HepG2 (cell line): ENCODE measurements around the gene KIF26B. TPM values are rescaled to one million over a fixed set of nuclear protein-coding genes. Genes with fewer than 3 reads are reported as not detected.

ENCODE experiments used
- CEBPZ ChIP-seq: IDR thresholded peaks from 2 replicates; pipeline ENCODE4 v1.6.1; 2012; ENCODE audit warnings: low read length, improper control_type of control experiment
- FOXC1 ChIP-seq: sonication (generic); formaldehyde crosslinking; IDR thresholded peaks from 2 replicates; pipeline ENCODE4 v1.8.0; 2022; ENCODE audit warnings: mild to moderate bottlenecking, missing genetic modification reagents, borderline replicate concordance
- HMG20B ChIP-seq: conservative IDR thresholded peaks from 2 replicates; pipeline ENCODE4 v1.6.1; 2016; ENCODE audit warnings: missing genetic modification reagents, missing compliant biosample characterization
- KLF12 ChIP-seq: sonication (generic); formaldehyde crosslinking; IDR thresholded peaks from 2 replicates; pipeline ENCODE4 v1.4.0; 2020; ENCODE audit warnings: missing genetic modification reagents, borderline replicate concordance
- PAXIP1 ChIP-seq: sonication (generic); formaldehyde crosslinking; conservative IDR thresholded peaks from 2 replicates; pipeline ENCODE4 v1.4.0; 2020; ENCODE audit warnings: mild to moderate bottlenecking, missing genetic modification reagents, moderate library complexity
- SP2 ChIP-seq: sonication (generic); formaldehyde crosslinking; IDR thresholded peaks from 2 replicates; pipeline ENCODE4 v1.5.1; 2020; ENCODE audit warnings: mild to moderate bottlenecking, missing genetic modification reagents
- SYNCRIP ChIP-seq: fragments of 200-400 bp; formaldehyde crosslinking; IDR thresholded peaks from 2 replicates; pipeline ENCODE4 v1.6.1; 2018; ENCODE audit warnings: mild to moderate bottlenecking, low read depth, low read length; ENCODE audit not compliant: insufficient read depth
- U2AF1 ChIP-seq: fragments of 200-400 bp; formaldehyde crosslinking; optimal IDR thresholded peaks from 2 replicates; pipeline ENCODE3; 2017; ENCODE audit warnings: mild to moderate bottlenecking, low read depth, low read length
- ZNF350 ChIP-seq: sonication (generic); formaldehyde crosslinking; IDR thresholded peaks from 2 replicates; pipeline ENCODE4 v1.4.0; 2020; ENCODE audit warnings: mild to moderate bottlenecking, low read depth, missing genetic modification reagents, borderline replicate concordance
- polyA plus RNA-seq, 8 experiments: library from polyadenylated mRNA; depleted of rRNA in 3 of 8; stranded (reverse) in 7 of 8; unstranded in 1 of 8; fragments of >200 nt; fragmentation: Illumina TruSeq in 4 of 8; extraction: Trizol in 4 of 8; gene quantifications; 2 replicates each; pipeline versions ENCODE4 v1.2.1 to v1.2.3, GENCODE V29; 2011 to 2016; ENCODE audit warnings: low read depth in 4 of 8, missing spikeins in 1 of 8, mixed read lengths in 1 of 8; ENCODE audit not compliant: insufficient read depth in 1 of 8
- total RNA-seq, 5 experiments: library from RNA; depleted of rRNA; stranded (reverse); fragments of >200 nt; fragmentation: Illumina TruSeq; extraction: Trizol; gene quantifications; 2 replicates each; pipeline ENCODE4 v1.2.3, GENCODE V29; 2016; ENCODE audit warnings: low read depth in 1 of 5
- TF ChIP-seq, protein P1 (sequence below): sonication (generic); formaldehyde crosslinking; IDR thresholded peaks from 2 replicates; pipeline ENCODE4 v1.5.1; 2020; ENCODE audit warnings: missing genetic modification reagents, mild to moderate bottlenecking, borderline replicate concordance
- TF ChIP-seq, protein P2 (sequence below): sonication (generic); formaldehyde crosslinking; IDR thresholded peaks from 2 replicates; pipeline ENCODE4 v1.8.0; 2022; ENCODE audit warnings: mild to moderate bottlenecking, missing genetic modification reagents; ENCODE audit not compliant: insufficient replicate concordance
- TF ChIP-seq, protein P3 (sequence below): sonication (generic); formaldehyde crosslinking; conservative IDR thresholded peaks from 2 replicates; pipeline ENCODE4 v1.8.0; 2022; ENCODE audit warnings: low read depth, missing genetic modification reagents
- TF ChIP-seq, protein P4 (sequence below): sonication (generic); formaldehyde crosslinking; IDR thresholded peaks from 2 replicates; pipeline ENCODE4 v1.4.0; 2020; ENCODE audit warnings: missing genetic modification reagents, mild to moderate bottlenecking, borderline replicate concordance

KIF26B gene
- total and polyA plus RNA-seq, 2 of the 13 experiments (the other 11 are each of a cell fraction or from before 2014, with no cell fraction given), result 0.08 to 0.09 TPM

DNA sequence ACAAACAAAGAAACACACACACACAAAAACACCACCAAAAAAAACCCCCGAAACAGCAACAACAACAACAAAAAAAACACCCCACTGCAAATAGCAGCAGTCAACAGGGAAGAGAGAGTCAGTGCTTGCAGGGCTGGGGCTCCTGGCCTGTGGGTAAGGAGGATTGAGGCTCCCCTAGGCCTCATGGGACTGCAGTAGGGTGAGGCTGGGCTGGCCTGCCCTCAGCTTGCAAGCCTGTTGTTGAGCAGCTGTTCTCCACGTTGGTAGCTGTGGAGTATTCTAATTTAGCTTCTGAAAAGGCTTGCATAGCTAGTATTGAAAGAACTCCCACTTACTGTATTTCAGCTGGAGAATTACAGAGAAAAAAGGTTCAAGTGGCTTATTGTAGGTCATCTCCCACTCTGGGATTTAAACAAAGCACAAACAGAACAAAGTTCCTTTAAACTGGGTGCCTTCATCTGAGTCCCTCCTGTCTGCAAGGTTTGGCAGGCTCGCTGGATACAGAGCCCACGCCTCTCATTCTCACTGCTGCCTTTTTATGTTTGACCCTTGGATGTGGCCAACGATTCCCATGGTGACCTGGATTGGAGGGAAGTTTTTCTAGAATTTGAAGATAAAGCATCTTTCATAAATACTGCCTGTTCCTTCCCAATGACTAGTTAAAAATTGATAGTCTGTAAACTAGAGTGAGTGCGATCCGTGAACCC lies 247.2 kb downstream of the KIF26B start (continued):
- TF ChIP-seq, protein P1, sequence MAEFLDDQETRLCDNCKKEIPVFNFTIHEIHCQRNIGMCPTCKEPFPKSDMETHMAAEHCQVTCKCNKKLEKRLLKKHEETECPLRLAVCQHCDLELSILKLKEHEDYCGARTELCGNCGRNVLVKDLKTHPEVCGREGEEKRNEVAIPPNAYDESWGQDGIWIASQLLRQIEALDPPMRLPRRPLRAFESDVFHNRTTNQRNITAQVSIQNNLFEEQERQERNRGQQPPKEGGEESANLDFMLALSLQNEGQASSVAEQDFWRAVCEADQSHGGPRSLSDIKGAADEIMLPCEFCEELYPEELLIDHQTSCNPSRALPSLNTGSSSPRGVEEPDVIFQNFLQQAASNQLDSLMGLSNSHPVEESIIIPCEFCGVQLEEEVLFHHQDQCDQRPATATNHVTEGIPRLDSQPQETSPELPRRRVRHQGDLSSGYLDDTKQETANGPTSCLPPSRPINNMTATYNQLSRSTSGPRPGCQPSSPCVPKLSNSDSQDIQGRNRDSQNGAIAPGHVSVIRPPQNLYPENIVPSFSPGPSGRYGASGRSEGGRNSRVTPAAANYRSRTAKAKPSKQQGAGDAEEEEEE, result no peak
- TF ChIP-seq HMG20B (CRISPR knock-in tag) (no peak), SYNCRIP (no peak), FOXC1 (CRISPR knock-in tag) (no peak), ZNF350 (CRISPR knock-in tag) (no peak), CEBPZ (no peak), KLF12 (CRISPR knock-in tag) (no peak), U2AF1 (no peak), PAXIP1 (CRISPR knock-in tag) (peak; percentile 82), SP2 (CRISPR knock-in tag) (no peak)
- TF ChIP-seq, protein P2, sequence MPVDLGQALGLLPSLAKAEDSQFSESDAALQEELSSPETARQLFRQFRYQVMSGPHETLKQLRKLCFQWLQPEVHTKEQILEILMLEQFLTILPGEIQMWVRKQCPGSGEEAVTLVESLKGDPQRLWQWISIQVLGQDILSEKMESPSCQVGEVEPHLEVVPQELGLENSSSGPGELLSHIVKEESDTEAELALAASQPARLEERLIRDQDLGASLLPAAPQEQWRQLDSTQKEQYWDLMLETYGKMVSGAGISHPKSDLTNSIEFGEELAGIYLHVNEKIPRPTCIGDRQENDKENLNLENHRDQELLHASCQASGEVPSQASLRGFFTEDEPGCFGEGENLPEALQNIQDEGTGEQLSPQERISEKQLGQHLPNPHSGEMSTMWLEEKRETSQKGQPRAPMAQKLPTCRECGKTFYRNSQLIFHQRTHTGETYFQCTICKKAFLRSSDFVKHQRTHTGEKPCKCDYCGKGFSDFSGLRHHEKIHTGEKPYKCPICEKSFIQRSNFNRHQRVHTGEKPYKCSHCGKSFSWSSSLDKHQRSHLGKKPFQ (CRISPR knock-in tag), result no peak
- TF ChIP-seq, protein P3, sequence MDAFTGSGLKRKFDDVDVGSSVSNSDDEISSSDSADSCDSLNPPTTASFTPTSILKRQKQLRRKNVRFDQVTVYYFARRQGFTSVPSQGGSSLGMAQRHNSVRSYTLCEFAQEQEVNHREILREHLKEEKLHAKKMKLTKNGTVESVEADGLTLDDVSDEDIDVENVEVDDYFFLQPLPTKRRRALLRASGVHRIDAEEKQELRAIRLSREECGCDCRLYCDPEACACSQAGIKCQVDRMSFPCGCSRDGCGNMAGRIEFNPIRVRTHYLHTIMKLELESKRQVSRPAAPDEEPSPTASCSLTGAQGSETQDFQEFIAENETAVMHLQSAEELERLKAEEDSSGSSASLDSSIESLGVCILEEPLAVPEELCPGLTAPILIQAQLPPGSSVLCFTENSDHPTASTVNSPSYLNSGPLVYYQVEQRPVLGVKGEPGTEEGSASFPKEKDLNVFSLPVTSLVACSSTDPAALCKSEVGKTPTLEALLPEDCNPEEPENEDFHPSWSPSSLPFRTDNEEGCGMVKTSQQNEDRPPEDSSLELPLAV, result no peak
- TF ChIP-seq, protein P4, sequence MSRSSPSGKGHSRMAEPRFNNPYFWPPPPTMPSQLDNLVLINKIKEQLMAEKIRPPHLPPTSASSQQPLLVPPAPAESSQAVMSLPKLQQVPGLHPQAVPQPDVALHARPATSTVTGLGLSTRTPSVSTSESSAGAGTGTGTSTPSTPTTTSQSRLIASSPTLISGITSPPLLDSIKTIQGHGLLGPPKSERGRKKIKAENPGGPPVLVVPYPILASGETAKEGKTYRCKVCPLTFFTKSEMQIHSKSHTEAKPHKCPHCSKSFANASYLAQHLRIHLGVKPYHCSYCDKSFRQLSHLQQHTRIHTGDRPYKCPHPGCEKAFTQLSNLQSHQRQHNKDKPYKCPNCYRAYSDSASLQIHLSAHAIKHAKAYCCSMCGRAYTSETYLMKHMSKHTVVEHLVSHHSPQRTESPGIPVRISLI (CRISPR knock-in tag), result no peak; the same call in 1 of the 2 replicates
